ENCODE results near the gene ADAMTS12.

The ADAMTS12 gene

GRCh38 chr5:33657804-33658440, 233.9 kb downstream of the ADAMTS12 start:
- DNase-seq (ENCODE audit: low read depth in 2 of 2) = no peak

- DNase-seq (ENCODE audit: low read depth in 2 of 2) = no peak
Observed at GRCh38 chr5:33657176-33657575, 234.6 kb downstream of the ADAMTS12 start.

GRCh38 chr5:33650911-33651310, 240.9 kb downstream of the ADAMTS12 start:
- no peak for DNase-seq (ENCODE audit: low read depth in 2 of 2)

- no peak for DNase-seq (ENCODE audit: low read depth in 2 of 2)
Observed at GRCh38 chr5:33649549-33650482, 242.0 kb downstream of the ADAMTS12 start.

- no peak for DNase-seq (ENCODE audit: low read depth in 2 of 2)
Observed at GRCh38 chr5:33641744-33642505, 249.9 kb downstream of the ADAMTS12 start.

- DNase-seq (ENCODE audit: low read depth in 2 of 2) = no peak
Observed at GRCh38 chr5:33639474-33639873, 252.3 kb downstream of the ADAMTS12 start.

- DNase-seq (ENCODE audit: low read depth in 2 of 2) = no peak
Observed at GRCh38 chr5:33637011-33637410, 254.8 kb downstream of the ADAMTS12 start.

GRCh38 chr5:33635582-33635981, 256.2 kb downstream of the ADAMTS12 start:
- no peak for DNase-seq (ENCODE audit: low read depth in 2 of 2)

- no peak for DNase-seq (ENCODE audit: low read depth in 2 of 2)
Observed at GRCh38 chr5:33633699-33634098, 258.1 kb downstream of the ADAMTS12 start.

GRCh38 chr5:33631786-33632185, 260.0 kb downstream of the ADAMTS12 start:
- no peak for DNase-seq (ENCODE audit: low read depth in 2 of 2)

- DNase-seq (ENCODE audit: low read depth in 2 of 2) = no peak
Observed at GRCh38 chr5:33631139-33631538, 260.7 kb downstream of the ADAMTS12 start.

GRCh38 chr5:33629999-33630398, 261.8 kb downstream of the ADAMTS12 start:
- no peak for DNase-seq (ENCODE audit: low read depth in 2 of 2)

- DNase-seq (ENCODE audit: low read depth in 2 of 2) = no peak
Observed at GRCh38 chr5:33628796-33629195, 263.0 kb downstream of the ADAMTS12 start.

GRCh38 chr5:33621514-33621913, 270.3 kb downstream of the ADAMTS12 start:
- no peak for DNase-seq (ENCODE audit: low read depth in 2 of 2)

- no peak for DNase-seq (ENCODE audit: low read depth in 2 of 2)
Observed at GRCh38 chr5:33614039-33614438, 277.8 kb downstream of the ADAMTS12 start.

GRCh38 chr5:33612386-33612785, 279.4 kb downstream of the ADAMTS12 start:
- no peak for DNase-seq (ENCODE audit: low read depth in 2 of 2)

GRCh38 chr5:33611877-33612276, 279.9 kb downstream of the ADAMTS12 start:
- no peak for DNase-seq (ENCODE audit: low read depth in 2 of 2)

- DNase-seq (ENCODE audit: low read depth in 2 of 2) = no peak
Observed at GRCh38 chr5:33608344-33609041, 283.3 kb downstream of the ADAMTS12 start.

GRCh38 chr5:33604503-33604902, 287.3 kb downstream of the ADAMTS12 start:
- no peak for DNase-seq (ENCODE audit: low read depth in 2 of 2)

GRCh38 chr5:33601881-33602280, 289.9 kb downstream of the ADAMTS12 start:
- DNase-seq (ENCODE audit: low read depth in 2 of 2) = no peak

- DNase-seq (ENCODE audit: low read depth in 2 of 2) = no peak
Observed at GRCh38 chr5:33595303-33595702, 296.5 kb downstream of the ADAMTS12 start.

- no peak for DNase-seq (ENCODE audit: low read depth in 2 of 2)
Observed at GRCh38 chr5:33594006-33594405, 297.8 kb downstream of the ADAMTS12 start.
